Measurements from ENCODE around the gene TRIM72.

- TF ChIP-seq SAP30 (IDR thresholded peaks at IDR 0.05; ENCODE audit: borderline replicate concordance, insufficient read depth, low read depth, low read length, poor library complexity, severe bottlenecking) (no peak), PTTG1 (tag; IDR thresholded peaks at IDR 0.05; ENCODE audit: low read depth) (no peak), SMARCA5 (IDR thresholded peaks at IDR 0.05) (no peak), NR2C2 (CRISPR knock-in tag; IDR thresholded peaks at IDR 0.05) (no peak), NR2C2 (tag; IDR thresholded peaks at IDR 0.05) (no peak), GATAD2A (IDR thresholded peaks at IDR 0.05) (no peak), ZNF146 (CRISPR knock-in tag; IDR thresholded peaks at IDR 0.05; ENCODE audit: unreplicated experiment) (no peak), CTCF (IDR thresholded peaks at IDR 0.05 in 2 of 3, conservative IDR thresholded peaks at IDR 0.05 in 1 of 3; ENCODE audit: insufficient read depth in 2 of 3, low read depth in 1 of 3, low read length in 3 of 3) (no peak)
Measured at GRCh38 chr16:31194898-31195297, 19.0 kb upstream of the TRIM72 start.

All from K562 (cell line).